SK-N-SH (cell line): ENCODE measurements around the gene DHX57. TPM values are rescaled to one million over a fixed set of nuclear protein-coding genes. Genes with fewer than 3 reads are reported as not detected.
A peak's percentile ranks its signal among the peaks of the same experiment; 100 is the strongest.

Experiments used
- CTCF ChIA-PET: fragments of 300-600, 350-600 bp; formaldehyde crosslinking; extraction: SDS; loops from one replicate; lab custom pipeline; 2021; lab: Yijun Ruan, JAX
- POLR2A ChIA-PET: fragments of 350-600 bp; sonication (Branson Sonifier 250); formaldehyde crosslinking; extraction: SDS; loops from one replicate; lab custom pipeline; 2020; ENCODE audit warnings: antibody characterized with exemption, inconsistent platforms; lab: Yijun Ruan, JAX
- DNase-seq: peaks from one replicate; pipeline ENCODE4 v3.0.0; 2012
- H2AFZ ChIP-seq: fragments of 200-600 bp; sonication (generic); 2 replicates; pipeline ENCODE4 v1.8.1; 2016; ENCODE audit warnings: antibody characterized with exemption, mild to moderate bottlenecking, low read depth
- H3F3A ChIP-seq: fragments of 200-600 bp; sonication (generic); replicated peaks from 2 replicates; pipeline ENCODE3; 2016; ENCODE audit warnings: antibody characterized with exemption, mild to moderate bottlenecking; ENCODE audit not compliant: insufficient read depth
- H3K27ac ChIP-seq, 2 experiments: fragments of 200-500 bp in 1 of 2; fragments of 200-600 bp in 1 of 2; sonication (Bioruptor generic) in 1 of 2; sonication (generic), shearing (Covaris generic) in 1 of 2; 2 replicates each; pipeline versions ENCODE4 v1.5.1 to v1.6.1; 2014 to 2016; ENCODE audit warnings: low read depth in 2 of 2, inconsistent platforms in 1 of 2, low read length in 1 of 2, mild to moderate bottlenecking in 1 of 2, mixed read lengths in 1 of 2
- H3K27me3 ChIP-seq: fragments of 200-600 bp; sonication (generic), shearing (Covaris generic); 2 replicates; pipeline ENCODE4 v1.6.1; 2016; ENCODE audit warnings: mixed run types; ENCODE audit not compliant: insufficient read depth
- H3K36me3 ChIP-seq, 2 experiments: fragments of 200-500 bp in 1 of 2; fragments of 200-600 bp in 1 of 2; sonication (Bioruptor generic) in 1 of 2; sonication (generic) in 1 of 2; replicated peaks in 1 of 2; 2 replicates each; pipeline versions ENCODE3 to v1.5.1; 2014 to 2016; ENCODE audit warnings: low read length in 1 of 2, mild to moderate bottlenecking in 1 of 2; ENCODE audit not compliant: insufficient read depth in 2 of 2, control insufficient read depth in 1 of 2
- H3K4me1 ChIP-seq, 2 experiments: fragments of 200-500 bp in 1 of 2; fragments of 200-600 bp in 1 of 2; sonication (Bioruptor generic) in 1 of 2; sonication (generic), shearing (Covaris generic) in 1 of 2; 2 replicates each; pipeline versions ENCODE4 v1.5.1 to v1.6.1; 2014 to 2016; ENCODE audit warnings: low read depth in 1 of 2, low read length in 1 of 2, mixed run types in 1 of 2; ENCODE audit not compliant: insufficient read depth in 2 of 2, control insufficient read depth in 1 of 2
- H3K4me2 ChIP-seq: fragments of 200-600 bp; sonication (generic), shearing (Covaris generic); 2 replicates; pipeline ENCODE4 v1.6.1; 2017; ENCODE audit warnings: mixed run types
- H3K4me3 ChIP-seq, 2 experiments: fragments of 200-500 bp in 1 of 2; fragments of 200-600 bp in 1 of 2; sonication (Bioruptor generic) in 1 of 2; sonication (generic), shearing (Covaris generic) in 1 of 2; 2 replicates each; pipeline versions ENCODE4 v1.5.1 to v1.8.1; 2014 to 2016; ENCODE audit warnings: low read depth in 2 of 2, inconsistent platforms in 1 of 2, low read length in 1 of 2, mild to moderate bottlenecking in 1 of 2, mixed read lengths in 1 of 2, moderate library complexity in 1 of 2
- H3K79me2 ChIP-seq: fragments of 200-600 bp; sonication (generic); 2 replicates; pipeline ENCODE4 v1.8.1; 2017; ENCODE audit warnings: mild to moderate bottlenecking; ENCODE audit not compliant: insufficient read depth
- H3K9ac ChIP-seq: fragments of 200-600 bp; sonication (generic); 2 replicates; pipeline ENCODE4 v1.6.1; 2017; ENCODE audit warnings: mixed run types
- H3K9me2 ChIP-seq: fragments of 200-600 bp; sonication (generic); 2 replicates; pipeline ENCODE4 v1.6.1; 2017; ENCODE audit warnings: mixed run types
- H3K9me3 ChIP-seq: fragments of 200-600 bp; sonication (generic); 2 replicates; pipeline ENCODE4 v1.6.1; 2017; ENCODE audit warnings: mixed run types, mild to moderate bottlenecking, moderate library complexity
- H4K20me1 ChIP-seq: fragments of 200-600 bp; sonication (generic); 2 replicates; pipeline ENCODE4 v1.6.1; 2017; ENCODE audit warnings: mild to moderate bottlenecking, mixed run types; ENCODE audit not compliant: insufficient read depth
- EZH2phosphoT487 ChIP-seq: fragments of 200-600 bp; sonication (generic); IDR thresholded peaks from 2 replicates; pipeline ENCODE4 v1.6.1; 2017; ENCODE audit warnings: low read depth, mixed run types, mild to moderate bottlenecking, antibody characterized with exemption, moderate library complexity, borderline replicate concordance
- FOXJ3 ChIP-seq: sonication (generic); formaldehyde crosslinking; IDR thresholded peaks from 2 replicates; pipeline ENCODE4 v1.5.1; 2020; ENCODE audit warnings: mild to moderate bottlenecking, missing genetic modification reagents
- GABPA ChIP-seq: IDR thresholded peaks from 2 replicates; pipeline ENCODE4 v1.4.0; 2012; ENCODE audit warnings: low read depth, mild to moderate bottlenecking
- MEF2A ChIP-seq: IDR thresholded peaks from 2 replicates; pipeline ENCODE4 v1.4.0; 2012; ENCODE audit warnings: low read depth, borderline replicate concordance
- NFIC ChIP-seq: IDR thresholded peaks from 2 replicates; pipeline ENCODE4 v1.4.0; 2012; ENCODE audit warnings: borderline replicate concordance
- TCF12 ChIP-seq: IDR thresholded peaks from 2 replicates; pipeline ENCODE4 v1.4.0; 2012
- WGBS: methylation state at CpG from one replicate; pipeline ENCODE4 v1.1.6; 2017; ENCODE audit warnings: low lambda C conversion rate; 5-methylcytosine and 5-hydroxymethylcytosine counted together
- polyA plus RNA-seq, 3 experiments: library from polyadenylated mRNA; depleted of rRNA; stranded (reverse); fragments of >200 nt; gene quantifications; 2 replicates each; pipeline ENCODE4 v1.2.3, GENCODE V29; 2012
- small RNA-seq, 7 experiments: library from RNA; depleted of rRNA; stranded (forward); fragments of <200 nt; gene quantifications; one replicate each; pipeline ENCODE3, GENCODE V24; 2012
- TF ChIP-seq, protein P1 (sequence below): fragments of 150-350 bp; IDR thresholded peaks from 2 replicates; pipeline ENCODE4 v1.6.1; 2017; ENCODE audit warnings: antibody characterized with exemption, low read length, low read depth, borderline replicate concordance

Gene DHX57
- polyA plus RNA-seq, 1 of the 3 experiments (the other 2 are of a cell fraction), result 12.3 TPM

- H3K27ac ChIP-seq, result peak overlapping the region; percentile 9 to 73; a peak in 3 of 4 replicates
- H3K9me2 ChIP-seq, result no peaks in the 10 kb centered on the region
- H3K4me2 ChIP-seq, result peak overlapping the region; percentile 91
- peaks cover 83% of the 10 kb centered on the region for H3K79me2 ChIP-seq
- peaks cover 63% of the 10 kb centered on the region for H3F3A ChIP-seq
- POLR2A ChIA-PET, result interaction anchor here (0.6 to 2.1 kb wide), 5 partner anchors 10 to 1310 kb away, joined by 3 to 4 read pairs (median 3); no protein-coding TSS in a partner anchor
- H4K20me1 ChIP-seq, result peaks cover 77% of the 10 kb centered on the region
- H3K4me1 ChIP-seq, result peaks cover 45 to 60% of the 10 kb centered on the region in 2 experiments
- no peak for DNase-seq
- no peak overlapping the region for H2AFZ ChIP-seq
- peak overlapping the region; percentile 92 to 94 for H3K4me3 ChIP-seq
- CTCF ChIA-PET, result interaction anchor here (0.9 to 3.0 kb wide), 6 partner anchors 13 to 671 kb away, joined by 3 to 16 read pairs (median 6); partner anchors contain the start of gene CYP1B1
- H3K9me3 ChIP-seq, result no peaks in the 10 kb centered on the region
- H3K36me3 ChIP-seq, result peaks cover 72 to 73% of the 10 kb centered on the region in 2 experiments
- no peaks in the 10 kb centered on the region for H3K27me3 ChIP-seq
- 23% methylated on average over 5 of the region's 5 CpGs for WGBS
- TF ChIP-seq TCF12 (no peak), MEF2A (no peak), FOXJ3 (CRISPR knock-in tag) (no peak), GABPA (no peak), NFIC (no peak), EZH2phosphoT487 (no peak)
- TF ChIP-seq, protein P1, sequence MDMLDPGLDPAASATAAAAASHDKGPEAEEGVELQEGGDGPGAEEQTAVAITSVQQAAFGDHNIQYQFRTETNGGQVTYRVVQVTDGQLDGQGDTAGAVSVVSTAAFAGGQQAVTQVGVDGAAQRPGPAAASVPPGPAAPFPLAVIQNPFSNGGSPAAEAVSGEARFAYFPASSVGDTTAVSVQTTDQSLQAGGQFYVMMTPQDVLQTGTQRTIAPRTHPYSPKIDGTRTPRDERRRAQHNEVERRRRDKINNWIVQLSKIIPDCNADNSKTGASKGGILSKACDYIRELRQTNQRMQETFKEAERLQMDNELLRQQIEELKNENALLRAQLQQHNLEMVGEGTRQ, result no peak
- H3K9ac ChIP-seq, result peak overlapping the region; percentile 97
Measured at GRCh38 chr2:38747819-38748218, 127.9 kb downstream of the DHX57 start.

Small RNA genes lying within 50 kb of the gene (small RNA-seq; reads per million reads assigned to genes)
- gene RNU6-851P, result 0 reads per million in 7 experiments

Other genes with a start within 250 kb of the DHX57 start
- 17.1 and 17.9 TPM in 2 replicates for gene GALM, start 209.8 kb downstream of the DHX57 start, polyA plus RNA-seq (2012; rRNA removed)
- gene SRSF7, start 124.6 kb downstream of the DHX57 start, polyA plus RNA-seq (2012; rRNA removed), result 199 and 212 TPM in 2 replicates
- 19.2 and 21.6 TPM in 2 replicates for gene GEMIN6, start 97.7 kb downstream of the DHX57 start, polyA plus RNA-seq (2012; rRNA removed)
- gene MORN2, start within 50 bp of the DHX57 start, polyA plus RNA-seq (2012; rRNA removed), result 23.2 and 23.7 TPM in 2 replicates
- gene ARHGEF33, start 13.9 kb upstream of the DHX57 start, polyA plus RNA-seq (2012; rRNA removed), result 0.08 and 0.25 TPM in 2 replicates
- 12.8 and 14.6 TPM in 2 replicates for gene SOS1, start 245.1 kb upstream of the DHX57 start, polyA plus RNA-seq (2012; rRNA removed)